NCI-H446 (cell line): ENCODE results near the gene SHISA6.

Experiments used
- DNase-seq, 2 experiments: peaks; one replicate each; lab custom pipeline; 2025; lab: John Stamatoyannopoulos, UW

The SHISA6 gene

DNA sequence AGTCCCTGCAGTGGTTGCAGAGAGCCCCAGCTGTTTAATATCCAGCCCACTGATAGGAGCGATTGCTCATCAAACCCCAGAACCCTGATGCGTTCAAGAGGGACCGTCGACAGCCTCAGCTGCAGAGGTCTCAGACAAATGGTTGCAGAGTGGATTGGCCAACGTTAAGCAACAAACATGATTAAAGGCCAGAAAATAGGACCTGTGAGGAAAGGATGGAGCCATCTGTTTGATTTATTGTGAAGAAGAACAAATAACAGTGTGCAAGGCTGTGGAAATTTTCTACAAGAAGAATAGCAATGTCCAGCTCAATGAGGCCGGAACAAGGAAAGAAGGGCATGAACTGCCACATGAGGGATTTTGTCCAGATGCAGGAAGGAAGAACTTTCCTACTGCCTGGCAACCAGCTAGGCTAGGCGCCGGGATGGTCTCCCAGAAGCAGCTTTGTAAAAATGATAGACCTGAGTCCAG is 218.9 kb downstream of the SHISA6 start:
- DNase-seq, result no peak

DNA sequence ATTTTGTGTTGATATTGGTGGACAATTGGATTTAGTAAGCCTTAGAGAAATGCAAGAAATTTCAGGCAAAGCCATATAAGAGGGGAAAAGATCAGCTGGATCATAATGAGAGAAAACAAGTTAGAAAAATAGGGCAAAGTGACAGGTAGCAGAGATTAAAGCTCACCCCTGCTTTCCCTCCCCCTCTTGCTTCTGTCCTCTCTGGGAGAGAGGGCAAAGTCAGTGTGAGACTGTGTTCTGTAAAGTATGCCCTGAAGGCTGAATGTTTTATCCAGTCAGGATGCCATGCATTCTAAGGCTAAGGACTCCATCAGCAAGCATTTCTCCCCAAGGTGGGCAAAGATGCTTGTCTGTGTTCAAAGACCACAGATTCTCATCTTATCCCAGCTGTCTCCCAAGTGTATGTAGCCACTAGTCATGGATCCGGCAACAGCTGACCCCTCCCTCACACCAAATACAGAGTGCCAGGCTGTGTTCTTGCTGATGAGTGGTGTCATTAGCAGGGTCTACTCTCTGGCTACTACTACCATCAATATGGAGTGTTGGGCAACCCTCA is 221.1 kb downstream of the SHISA6 start:
- no peak for DNase-seq

DNA sequence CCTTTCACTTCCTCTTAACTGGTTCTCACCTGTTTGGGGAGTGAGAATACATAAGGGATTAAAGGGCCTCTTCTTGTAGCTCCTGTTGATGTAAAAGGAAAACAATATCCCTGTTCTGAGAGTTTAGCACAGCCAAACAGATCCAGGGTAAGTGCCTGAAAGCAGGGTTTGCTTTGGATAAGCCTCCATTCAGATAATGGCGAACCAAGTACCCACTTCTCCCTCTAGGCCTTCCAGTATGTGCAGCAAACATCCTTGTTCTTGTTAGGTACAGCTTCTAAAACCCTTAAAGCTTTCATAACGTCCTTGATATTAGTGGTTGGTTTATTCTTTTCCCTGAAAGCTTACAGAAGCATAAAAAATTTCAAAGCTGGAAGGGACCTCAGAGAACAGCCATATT is 226.6 kb downstream of the SHISA6 start:
- no peak for DNase-seq

- no peak for DNase-seq
Measured at GRCh38 chr17:11485336-11486100, 244.5 kb downstream of the SHISA6 start.

GRCh38 chr17:11486101-11486867 is 245.3 kb downstream of the SHISA6 start:
- DNase-seq, result no peak

- DNase-seq, result no peak
Measured at GRCh38 chr17:11486868-11487310, 245.9 kb downstream of the SHISA6 start.

- no peak for DNase-seq
Measured at GRCh38 chr17:11487469-11487868, 246.5 kb downstream of the SHISA6 start.

DNA sequence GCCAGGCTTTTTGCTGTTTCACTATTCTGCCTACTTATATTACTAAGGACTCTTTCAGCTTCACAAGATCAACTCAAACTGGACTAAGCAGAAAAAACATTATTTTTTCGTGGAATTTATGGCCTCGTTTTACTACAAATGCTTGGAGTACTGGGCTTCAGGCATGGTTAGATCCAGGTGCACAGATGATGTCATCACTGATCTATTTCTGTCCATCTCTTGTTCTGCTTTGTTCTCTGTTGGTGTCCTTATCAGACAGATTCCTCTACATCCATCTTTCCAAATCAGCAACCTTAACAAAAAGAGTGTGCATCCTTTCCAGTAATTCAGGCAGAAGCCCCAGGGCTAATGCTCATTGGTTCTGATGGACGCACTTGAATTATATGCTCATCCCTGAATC is 247.4 kb downstream of the SHISA6 start:
- DNase-seq, result no peak

DNA sequence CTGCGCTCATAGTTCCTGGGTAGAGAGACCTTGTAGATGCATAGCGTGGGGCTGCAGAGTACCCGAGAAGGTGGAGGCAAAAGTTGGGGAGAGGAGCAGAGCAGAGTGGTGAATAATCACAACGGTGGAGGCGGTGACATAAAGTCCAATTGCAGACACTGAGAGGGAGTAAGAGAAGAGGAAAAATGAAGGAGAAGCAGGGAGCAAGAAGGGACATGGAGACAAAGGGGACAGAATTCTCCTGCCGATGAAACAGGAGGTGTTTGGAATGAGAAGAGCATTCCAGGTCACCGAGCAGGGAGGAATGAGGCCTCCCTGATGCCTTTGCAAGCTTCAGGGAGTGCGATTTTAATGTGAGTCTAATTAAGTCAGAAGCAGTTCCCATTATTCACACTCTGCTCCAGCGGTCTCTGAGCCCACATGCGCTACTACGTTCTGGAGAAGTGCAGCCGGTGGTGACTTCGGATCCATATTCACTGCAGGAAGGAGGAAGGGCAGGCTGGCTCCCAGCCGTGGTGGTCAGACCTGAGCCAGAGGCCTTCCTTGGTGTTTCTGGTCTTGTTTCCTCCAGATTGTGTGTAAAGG is 249.2 kb downstream of the SHISA6 start:
- no peak for DNase-seq

DNA sequence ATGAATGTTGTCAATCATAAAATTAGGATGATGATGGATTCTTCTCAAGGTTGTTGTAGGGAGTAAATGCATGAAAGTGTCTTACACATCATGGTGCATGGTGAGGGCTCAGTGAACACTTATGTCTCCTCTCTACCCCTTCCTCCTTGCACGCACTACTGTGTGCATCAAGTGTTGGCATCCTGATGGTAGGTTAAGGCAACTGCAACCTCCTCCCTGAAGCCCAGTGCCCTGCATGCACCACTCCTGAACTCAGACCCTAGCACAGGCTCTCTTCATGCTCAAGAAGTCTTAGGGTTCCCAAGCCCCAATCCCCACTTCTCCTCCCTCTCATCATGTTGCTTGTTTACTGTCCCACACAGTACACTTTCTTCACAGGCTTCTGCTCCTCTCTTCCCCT is 251.5 kb downstream of the SHISA6 start:
- no peak for DNase-seq

GRCh38 chr17:11493936-11494335 is 252.9 kb downstream of the SHISA6 start:
- DNase-seq, result no peak

DNA sequence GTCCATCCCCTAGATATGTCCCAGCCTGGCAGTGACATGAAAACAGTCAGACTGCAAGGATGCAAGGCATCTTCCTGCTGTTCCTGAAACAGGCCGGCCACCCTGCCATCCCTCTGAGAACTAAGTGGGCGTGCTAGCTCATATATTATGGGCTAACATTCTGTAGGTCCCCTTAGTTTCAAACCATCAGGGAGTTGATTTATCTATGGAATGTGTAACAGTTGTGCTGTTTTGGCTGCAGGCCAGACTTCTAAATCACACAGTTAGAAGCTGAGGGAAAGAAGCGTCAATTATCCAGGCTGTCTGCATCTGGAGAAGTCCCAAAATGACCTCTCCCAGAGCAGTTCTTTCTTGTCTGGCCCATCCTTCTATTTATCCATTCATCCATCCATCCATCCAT is 254.6 kb downstream of the SHISA6 start:
- no peak for DNase-seq

DNA sequence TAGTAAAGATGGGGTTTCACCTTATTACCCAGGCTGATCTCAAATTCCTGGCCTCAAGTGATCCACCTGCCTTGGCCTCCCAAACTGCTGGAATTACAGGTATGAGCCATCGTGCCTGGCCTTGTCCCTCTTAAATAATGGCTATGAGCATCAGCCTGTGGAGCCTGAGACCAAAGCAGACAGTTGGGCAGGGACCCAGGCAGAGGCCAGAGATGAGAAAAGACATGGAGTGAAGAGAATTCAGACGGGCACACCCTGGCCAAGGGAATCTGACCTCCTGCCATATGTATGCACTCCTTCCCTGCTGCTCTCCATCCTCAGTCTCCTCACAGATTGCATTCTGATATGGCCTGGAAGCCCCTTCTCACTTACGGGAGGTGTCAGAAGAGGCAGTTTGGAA is 258.9 kb downstream of the SHISA6 start:
- DNase-seq, result no peak

- no peak for DNase-seq
Measured at GRCh38 chr17:11503308-11504035, 262.5 kb downstream of the SHISA6 start.

DNA sequence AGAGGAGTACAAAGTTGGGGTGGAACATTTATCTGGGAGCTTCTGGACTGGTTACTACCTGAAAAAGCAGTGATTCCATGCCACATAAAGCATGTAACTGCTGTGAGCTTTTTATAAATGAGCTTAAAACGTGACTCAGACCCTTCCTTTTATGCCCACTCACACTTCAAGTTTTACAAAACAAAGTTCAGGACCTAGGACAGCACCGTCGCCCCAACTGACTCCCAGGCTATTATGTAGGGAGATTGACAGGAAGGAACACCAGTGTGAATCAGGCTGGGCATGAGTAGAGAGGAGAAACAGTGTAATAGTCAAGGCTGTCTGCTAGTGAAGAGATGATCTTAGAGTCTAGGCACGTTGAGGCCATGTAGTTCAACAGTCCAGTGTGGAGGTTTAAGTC is 265.6 kb downstream of the SHISA6 start:
- no peak for DNase-seq

- no peak for DNase-seq
Measured at GRCh38 chr17:11511696-11512095, 270.7 kb downstream of the SHISA6 start.

DNA sequence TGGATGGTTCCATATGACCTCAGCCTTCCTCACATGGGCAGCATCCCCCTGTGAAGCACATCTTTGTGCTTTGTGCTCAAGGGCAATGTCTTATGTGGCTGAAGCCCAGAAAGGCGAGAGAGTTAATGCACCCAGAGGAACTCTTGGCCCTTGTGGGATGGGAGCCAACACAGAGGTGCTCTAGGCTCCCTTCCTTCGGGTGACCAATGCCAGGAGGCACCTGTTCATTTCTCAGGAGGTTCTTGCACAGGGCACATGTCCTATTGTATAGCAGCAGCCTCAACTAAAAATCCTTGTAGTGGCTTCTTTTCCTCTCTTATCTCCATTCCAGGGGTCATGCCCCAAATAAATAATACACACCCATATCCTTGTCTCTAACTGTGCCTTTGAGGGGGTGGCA is 273.6 kb downstream of the SHISA6 start:
- no peak for DNase-seq

GRCh38 chr17:11514981-11515680 is 274.1 kb downstream of the SHISA6 start:
- no peak for DNase-seq

GRCh38 chr17:11515901-11516300 is 274.9 kb downstream of the SHISA6 start:
- DNase-seq, result no peak

DNA sequence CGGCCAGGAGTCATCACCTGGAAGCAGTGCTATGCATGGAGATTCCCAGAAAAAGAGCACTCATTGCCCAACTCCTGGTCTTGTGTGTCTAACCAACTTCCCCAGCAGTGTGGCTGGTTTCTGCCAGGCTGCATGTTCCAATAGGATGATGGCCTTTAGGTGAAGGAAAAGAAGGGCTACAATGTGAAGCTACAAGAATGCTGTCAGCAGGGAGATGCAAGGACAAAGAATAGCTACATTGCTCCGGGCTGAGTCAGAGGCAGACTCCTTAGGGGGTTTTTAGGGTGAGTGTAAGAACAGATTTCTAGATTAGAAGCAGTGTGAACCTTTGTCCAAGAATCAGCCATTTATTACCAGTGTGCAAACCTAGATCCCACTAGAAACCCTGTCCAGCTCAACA is 294.2 kb downstream of the SHISA6 start:
- no peak for DNase-seq

GRCh38 chr17:11538366-11538765 is 297.4 kb downstream of the SHISA6 start:
- DNase-seq, result no peak
